GM12875 (cell line): Measurements from ENCODE around the gene DGKK.
"Not testable (repeated sequence)": the region's sequence is repeated elsewhere in the genome, so short reads cannot be mapped to it uniquely, and the experiment has no call there.

Source experiments
- H3K4me3 ChIP-seq: one replicate; pipeline ENCODE4 v1.5.1; 2011; ENCODE audit warnings: low read depth, low read length, control low read depth
- TF ChIP-seq, protein P1 (sequence below): IDR thresholded peaks from 2 replicates; pipeline ENCODE4 v1.5.1; 2011; ENCODE audit warnings: low read depth, mild to moderate bottlenecking, control low read depth, inconsistent platforms, low read length, moderate library complexity, borderline replicate concordance; ENCODE audit not compliant: insufficient read depth

DGKK gene

DNA sequence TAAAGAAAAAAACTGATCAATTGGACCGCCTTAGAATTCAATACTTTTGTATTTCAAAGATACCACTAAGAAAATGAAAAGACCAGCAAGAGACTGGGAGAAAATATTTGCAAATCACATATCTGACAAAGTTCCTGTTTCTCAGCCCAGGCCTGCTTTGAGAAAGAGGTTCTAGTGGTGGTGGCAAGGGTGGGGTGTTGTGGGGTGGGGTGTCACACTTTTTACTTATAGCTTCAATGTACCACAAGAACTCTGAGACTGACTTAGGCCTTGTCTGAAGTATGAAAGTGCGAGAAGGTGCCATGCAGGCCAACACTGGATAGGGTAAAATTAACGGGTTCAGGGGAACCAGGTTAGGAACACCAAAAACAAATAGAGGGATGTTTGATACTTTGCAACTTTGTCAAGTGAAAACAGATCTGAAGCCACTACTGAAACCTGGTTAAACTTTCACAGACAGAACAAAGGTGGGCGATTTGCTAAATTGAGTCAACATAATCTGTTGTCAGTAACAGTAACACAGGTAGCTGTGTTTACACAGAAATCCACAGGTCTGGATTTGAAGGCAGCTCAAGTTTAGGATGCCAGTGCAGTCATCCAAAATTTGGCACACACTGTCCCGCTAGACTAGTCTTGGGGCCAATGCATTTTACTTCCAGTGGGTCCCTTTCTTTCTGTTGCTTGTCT lies 88.8 kb downstream of the DGKK start:
- TF ChIP-seq, protein P1, sequence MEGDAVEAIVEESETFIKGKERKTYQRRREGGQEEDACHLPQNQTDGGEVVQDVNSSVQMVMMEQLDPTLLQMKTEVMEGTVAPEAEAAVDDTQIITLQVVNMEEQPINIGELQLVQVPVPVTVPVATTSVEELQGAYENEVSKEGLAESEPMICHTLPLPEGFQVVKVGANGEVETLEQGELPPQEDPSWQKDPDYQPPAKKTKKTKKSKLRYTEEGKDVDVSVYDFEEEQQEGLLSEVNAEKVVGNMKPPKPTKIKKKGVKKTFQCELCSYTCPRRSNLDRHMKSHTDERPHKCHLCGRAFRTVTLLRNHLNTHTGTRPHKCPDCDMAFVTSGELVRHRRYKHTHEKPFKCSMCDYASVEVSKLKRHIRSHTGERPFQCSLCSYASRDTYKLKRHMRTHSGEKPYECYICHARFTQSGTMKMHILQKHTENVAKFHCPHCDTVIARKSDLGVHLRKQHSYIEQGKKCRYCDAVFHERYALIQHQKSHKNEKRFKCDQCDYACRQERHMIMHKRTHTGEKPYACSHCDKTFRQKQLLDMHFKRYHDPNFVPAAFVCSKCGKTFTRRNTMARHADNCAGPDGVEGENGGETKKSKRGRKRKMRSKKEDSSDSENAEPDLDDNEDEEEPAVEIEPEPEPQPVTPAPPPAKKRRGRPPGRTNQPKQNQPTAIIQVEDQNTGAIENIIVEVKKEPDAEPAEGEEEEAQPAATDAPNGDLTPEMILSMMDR = no peak
- H3K4me3 ChIP-seq = no peak overlapping the region

DNA sequence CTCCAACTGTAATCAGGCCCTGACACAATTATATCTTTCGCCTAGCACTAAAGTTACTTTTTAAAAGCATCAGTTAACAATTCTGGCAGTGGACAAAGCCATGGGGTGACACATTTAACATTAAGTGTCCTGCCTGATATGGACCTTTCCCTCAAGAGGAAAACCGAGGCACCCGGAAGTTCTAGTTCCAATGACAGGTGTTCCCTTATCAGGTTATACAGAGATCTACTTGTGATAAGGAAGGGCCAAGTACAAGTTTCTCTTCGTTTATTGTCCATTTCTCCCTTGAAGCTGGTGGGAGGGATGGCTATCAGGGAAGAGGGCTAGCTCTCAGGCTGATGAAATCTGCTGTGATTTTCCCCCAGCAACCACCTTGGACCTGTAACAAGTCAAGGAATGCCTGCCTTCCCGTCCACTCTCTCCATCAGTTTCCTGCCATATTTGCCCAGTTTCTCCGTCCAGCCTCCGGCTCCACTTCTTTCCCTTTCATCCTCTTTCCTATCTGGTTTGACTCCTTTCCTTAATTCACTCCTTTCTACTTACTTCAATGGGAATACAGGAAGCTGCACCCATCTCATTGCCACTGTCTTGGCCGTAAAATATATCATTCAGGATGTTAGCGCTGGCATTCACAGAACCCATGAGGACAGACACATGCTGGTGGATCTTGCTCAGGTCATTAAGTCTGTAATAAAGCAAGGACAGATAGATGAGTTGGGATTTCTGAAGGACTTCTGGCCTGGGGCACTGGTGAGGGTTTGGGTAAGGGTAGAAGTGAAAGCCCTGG lies 95.0 kb downstream of the DGKK start:
- TF ChIP-seq, protein P1 = no peak
- H3K4me3 ChIP-seq = no peak overlapping the region

DNA sequence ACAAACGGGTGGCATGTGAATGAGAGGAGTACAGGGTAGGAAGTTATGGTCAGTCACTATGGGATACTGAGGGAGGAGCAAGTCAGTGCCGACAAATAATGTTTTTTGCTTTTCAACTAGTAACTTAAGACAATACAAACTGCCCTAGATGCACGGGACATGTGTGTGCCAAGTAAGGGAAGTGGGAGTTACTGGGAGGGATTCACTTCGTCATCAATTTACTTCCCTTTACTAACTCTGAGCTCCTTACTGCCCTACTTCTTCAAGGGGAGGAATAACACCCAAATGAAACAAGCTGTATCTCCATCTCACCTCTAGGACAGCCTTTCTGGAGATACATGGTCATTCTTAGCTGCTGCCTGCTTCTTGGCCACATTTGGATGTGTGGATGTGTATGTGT lies 97.7 kb downstream of the DGKK start:
- TF ChIP-seq, protein P1 = no peak
- no peak overlapping the region for H3K4me3 ChIP-seq

- TF ChIP-seq, protein P1 = no peak
- H3K4me3 ChIP-seq = no peak overlapping the region
These were observed 126.7 kb downstream of the DGKK start for GRCh38 chrX:50343917-50344316.

GRCh38 chrX:50333308-50333707 lies 137.3 kb downstream of the DGKK start:
- no peak overlapping the region for H3K4me3 ChIP-seq
- TF ChIP-seq, protein P1 = no peak

- not testable (repeated sequence) for H3K4me3 ChIP-seq
These were observed 138.0 kb downstream of the DGKK start for GRCh38 chrX:50332668-50333067.

GRCh38 chrX:50327235-50327634 lies 143.4 kb downstream of the DGKK start:
- H3K4me3 ChIP-seq = no peak overlapping the region
- TF ChIP-seq, protein P1 = no peak
